Measurements from ENCODE around the gene ALG9. TPM values are rescaled to one million over a fixed set of nuclear protein-coding genes. Genes with fewer than 3 reads are reported as not detected.
A peak's percentile ranks its signal among the peaks of the same experiment; 100 is the strongest.

The ALG9 gene
- total RNA-seq, 2 donors from 2014 or later: 22.2 to 32.4 TPM

DNA sequence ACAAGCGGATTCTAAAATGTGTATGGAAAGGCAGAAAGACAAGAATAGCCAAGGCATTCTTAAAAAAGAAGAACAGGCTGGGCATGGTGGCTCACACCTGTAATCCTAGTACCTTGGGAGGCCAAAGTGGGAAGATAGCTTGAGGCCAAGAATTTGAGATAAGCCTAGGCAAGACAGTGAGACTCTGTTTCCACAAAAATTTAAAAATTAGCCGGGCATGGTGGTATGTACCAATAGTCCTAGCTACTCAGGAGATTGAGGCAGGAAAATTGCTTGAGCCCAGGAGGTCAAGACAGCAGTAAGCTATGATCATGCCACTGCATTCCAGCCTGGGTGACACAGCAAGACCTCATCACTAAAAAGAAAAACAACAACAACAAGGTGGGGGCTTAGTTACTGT lies 59.2 kb downstream of the ALG9 start:
- TF ChIP-seq, protein P1, sequence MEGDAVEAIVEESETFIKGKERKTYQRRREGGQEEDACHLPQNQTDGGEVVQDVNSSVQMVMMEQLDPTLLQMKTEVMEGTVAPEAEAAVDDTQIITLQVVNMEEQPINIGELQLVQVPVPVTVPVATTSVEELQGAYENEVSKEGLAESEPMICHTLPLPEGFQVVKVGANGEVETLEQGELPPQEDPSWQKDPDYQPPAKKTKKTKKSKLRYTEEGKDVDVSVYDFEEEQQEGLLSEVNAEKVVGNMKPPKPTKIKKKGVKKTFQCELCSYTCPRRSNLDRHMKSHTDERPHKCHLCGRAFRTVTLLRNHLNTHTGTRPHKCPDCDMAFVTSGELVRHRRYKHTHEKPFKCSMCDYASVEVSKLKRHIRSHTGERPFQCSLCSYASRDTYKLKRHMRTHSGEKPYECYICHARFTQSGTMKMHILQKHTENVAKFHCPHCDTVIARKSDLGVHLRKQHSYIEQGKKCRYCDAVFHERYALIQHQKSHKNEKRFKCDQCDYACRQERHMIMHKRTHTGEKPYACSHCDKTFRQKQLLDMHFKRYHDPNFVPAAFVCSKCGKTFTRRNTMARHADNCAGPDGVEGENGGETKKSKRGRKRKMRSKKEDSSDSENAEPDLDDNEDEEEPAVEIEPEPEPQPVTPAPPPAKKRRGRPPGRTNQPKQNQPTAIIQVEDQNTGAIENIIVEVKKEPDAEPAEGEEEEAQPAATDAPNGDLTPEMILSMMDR (IDR thresholded peaks at IDR 0.05): no peak
- Histone ChIP-seq H3K36me3 (no peaks in the 10 kb centered on the region), H3K4me1 (peaks cover 0 to 16% of the 10 kb centered on the region in 2 donors), H3K27me3 (no peaks in the 10 kb centered on the region), H3K9me3 (no peaks in the 10 kb centered on the region), H3K4me3 (no peak overlapping the region), H3K27ac (no peak overlapping the region)
- no peak for DNase-seq (ENCODE audit: low spot score)

DNA sequence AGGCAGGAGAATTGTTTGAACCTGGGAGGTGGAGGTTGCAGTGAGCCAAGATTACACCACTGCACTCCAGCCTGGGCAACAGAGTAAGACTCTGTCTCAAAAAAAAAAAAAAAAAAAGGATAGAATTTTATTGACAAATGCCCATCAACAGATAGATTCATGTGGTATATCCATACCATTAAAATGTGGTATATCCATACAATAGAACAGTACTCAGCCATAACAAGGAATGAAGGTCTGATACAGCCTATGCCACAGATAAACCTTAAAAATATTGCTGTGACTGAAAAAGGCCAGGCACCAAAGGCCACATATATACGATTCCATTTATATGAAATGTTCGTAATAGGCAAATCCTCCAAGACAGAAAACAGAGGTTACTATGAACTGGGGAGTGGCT lies 59.9 kb downstream of the ALG9 start:
- no peak overlapping the region for H3K4me3 ChIP-seq
- no peak for DNase-seq (ENCODE audit: low spot score)
- TF ChIP-seq, protein P1 (IDR thresholded peaks at IDR 0.05): no peak
- peaks cover 0 to 24% of the 10 kb centered on the region in 2 donors for H3K4me1 ChIP-seq
- no peaks in the 10 kb centered on the region for H3K27me3 ChIP-seq
- H3K27ac ChIP-seq: no peak overlapping the region
- H3K9me3 ChIP-seq: no peaks in the 10 kb centered on the region
- no peaks in the 10 kb centered on the region for H3K36me3 ChIP-seq

DNA sequence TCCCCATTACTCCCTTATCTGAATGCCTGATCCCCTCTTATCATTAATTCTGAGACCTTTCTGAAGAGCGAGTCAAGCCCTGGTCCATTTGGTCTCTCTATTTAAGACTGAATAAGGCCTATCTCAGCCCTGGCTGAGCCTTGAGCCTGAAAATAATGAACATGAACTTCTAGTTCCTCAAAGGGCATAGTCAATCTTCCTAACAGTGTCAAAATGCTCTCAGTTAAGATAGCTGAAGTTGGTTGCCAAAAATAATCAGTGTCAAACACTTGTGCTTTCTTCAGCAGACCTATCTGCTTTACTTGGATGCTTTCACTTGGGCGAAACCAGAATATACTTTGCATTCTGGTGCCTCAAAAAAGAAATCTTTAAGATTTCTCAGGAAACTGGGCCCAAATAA lies 62.5 kb downstream of the ALG9 start:
- H3K4me1 ChIP-seq: peaks cover 0 to 25% of the 10 kb centered on the region in 2 donors
- peaks cover 15% of the 10 kb centered on the region for H3K36me3 ChIP-seq
- peak overlapping the region; percentile 71 to 77 for H3K27ac ChIP-seq
- no peak overlapping the region for H3K4me3 ChIP-seq
- no peaks in the 10 kb centered on the region for H3K9me3 ChIP-seq
- H3K27me3 ChIP-seq: no peaks in the 10 kb centered on the region
- TF ChIP-seq, protein P1 (IDR thresholded peaks at IDR 0.05): no peak
- no peak for DNase-seq (ENCODE audit: low spot score)

DNA sequence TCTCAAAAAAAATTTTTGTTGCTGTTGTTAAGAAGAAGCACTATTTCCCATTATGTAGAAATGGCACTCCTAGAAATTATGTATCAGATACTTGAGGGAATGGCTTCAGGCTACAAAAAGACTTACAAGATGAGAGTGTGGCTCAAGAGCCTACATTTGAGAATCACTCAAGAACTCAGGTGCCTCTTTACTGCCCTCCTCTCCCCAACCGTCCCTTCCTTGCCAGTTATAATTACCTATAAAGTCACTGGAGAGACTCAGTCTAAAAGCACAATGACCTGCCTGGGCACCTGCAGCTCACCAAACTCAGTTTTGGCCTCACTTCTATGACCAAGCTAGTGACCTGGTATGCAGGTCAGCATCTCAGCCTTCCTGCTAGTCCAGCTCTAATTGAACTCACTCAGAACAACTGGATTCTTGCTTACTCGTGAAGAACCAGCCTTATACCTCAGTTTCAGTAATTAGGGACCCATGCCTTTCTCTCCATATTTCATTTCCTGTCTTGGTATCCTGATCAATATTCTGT lies 63.3 kb downstream of the ALG9 start:
- no peak for DNase-seq (ENCODE audit: low spot score)
- H3K9me3 ChIP-seq: no peaks in the 10 kb centered on the region
- no peaks in the 10 kb centered on the region for H3K27me3 ChIP-seq
- H3K4me1 ChIP-seq: peaks cover 0 to 25% of the 10 kb centered on the region in 2 donors
- H3K27ac ChIP-seq: peak overlapping the region; percentile 71 to 77
- H3K36me3 ChIP-seq: peaks cover 18% of the 10 kb centered on the region
- TF ChIP-seq, protein P1 (IDR thresholded peaks at IDR 0.05): no peak
- no peak overlapping the region for H3K4me3 ChIP-seq

DNA sequence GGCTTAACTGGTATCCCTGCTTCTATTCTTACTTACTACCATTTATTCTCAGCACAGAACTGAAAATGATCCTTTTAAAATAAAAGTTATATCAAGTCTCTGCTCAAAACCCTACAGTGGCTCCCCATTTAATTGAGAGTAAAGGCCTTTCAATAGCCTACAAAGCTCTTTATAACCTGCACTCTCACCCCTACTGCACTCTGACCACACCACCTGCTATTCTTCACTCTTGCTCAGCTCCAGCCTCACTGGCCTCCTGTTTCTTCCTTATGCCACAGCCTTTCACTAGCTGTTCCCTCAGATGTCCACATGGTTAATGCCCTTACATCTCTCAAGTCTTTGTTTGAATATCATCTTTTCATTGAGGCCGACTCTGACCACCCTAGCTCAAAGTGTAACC lies 64.3 kb downstream of the ALG9 start:
- TF ChIP-seq, protein P1 (IDR thresholded peaks at IDR 0.05): no peak
- no peak overlapping the region for H3K27ac ChIP-seq
- peaks cover 21% of the 10 kb centered on the region for H3K36me3 ChIP-seq
- H3K4me1 ChIP-seq: peaks cover 0 to 25% of the 10 kb centered on the region in 2 donors
- DNase-seq (ENCODE audit: low spot score): no peak
- no peaks in the 10 kb centered on the region for H3K9me3 ChIP-seq
- H3K27me3 ChIP-seq: no peaks in the 10 kb centered on the region
- no peak overlapping the region for H3K4me3 ChIP-seq

DNA sequence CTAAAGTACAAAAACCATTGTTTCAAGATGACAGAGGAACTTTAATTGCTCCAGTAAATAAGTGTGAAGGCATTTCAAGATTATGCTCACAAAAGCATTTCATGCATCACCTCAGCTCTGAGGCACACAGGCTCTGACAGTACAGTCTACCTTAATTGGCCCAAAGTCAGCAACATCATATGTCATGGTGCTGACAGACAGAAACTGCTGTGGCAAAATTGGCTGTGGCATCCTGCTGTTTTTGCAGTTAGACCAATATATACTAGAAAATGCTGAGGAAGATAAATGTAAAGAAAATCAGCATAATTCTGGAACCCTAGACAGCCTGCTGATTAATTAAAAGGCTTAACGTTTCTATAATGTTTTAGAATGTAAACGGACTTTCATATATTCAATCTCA lies 70.2 kb downstream of the ALG9 start:
- no peaks in the 10 kb centered on the region for H3K27me3 ChIP-seq
- H3K27ac ChIP-seq: peak overlapping the region in 1 of 2 donors; percentile 12
- peaks cover 0 to 11% of the 10 kb centered on the region in 2 donors for H3K4me1 ChIP-seq
- H3K4me3 ChIP-seq: no peak overlapping the region
- TF ChIP-seq, protein P1 (IDR thresholded peaks at IDR 0.05): no peak
- no peaks in the 10 kb centered on the region for H3K9me3 ChIP-seq
- DNase-seq (ENCODE audit: low spot score): no peak
- H3K36me3 ChIP-seq: peaks cover 21% of the 10 kb centered on the region
